IPS-18a (cell line): ENCODE results near the gene SAFB.

Source experiments
- H3K27ac ChIP-seq: one replicate; pipeline ENCODE4 v1.5.1; 2013; ENCODE audit warnings: low read length
- H3K27me3 ChIP-seq: one replicate; pipeline ENCODE4 v1.6.1; 2013; ENCODE audit warnings: mild to moderate bottlenecking, low read length; ENCODE audit not compliant: control insufficient read depth, insufficient read depth
- H3K36me3 ChIP-seq: one replicate; pipeline ENCODE4 v1.6.1; 2013; ENCODE audit warnings: low read depth, low read length; ENCODE audit not compliant: control insufficient read depth
- H3K4me1 ChIP-seq: one replicate; pipeline ENCODE4 v1.6.1; 2013; ENCODE audit warnings: low read depth, low read length; ENCODE audit not compliant: control insufficient read depth
- H3K4me3 ChIP-seq: one replicate; pipeline ENCODE4 v1.5.1; 2013; ENCODE audit warnings: low read length
- H3K9ac ChIP-seq: one replicate; pipeline ENCODE4 v1.6.1; 2013; ENCODE audit warnings: mild to moderate bottlenecking, low read length, moderate library complexity
- H3K9me3 ChIP-seq: one replicate; pipeline ENCODE4 v1.6.1; 2013; ENCODE audit warnings: low read depth, low read length; ENCODE audit not compliant: control insufficient read depth

Gene SAFB

GRCh38 chr19:5654931-5655330 lies 32.0 kb downstream of the SAFB start:
- Histone ChIP-seq H3K27ac (no peak overlapping the region), H3K4me1 (no peaks in the 10 kb centered on the region), H3K27me3 (no peaks in the 10 kb centered on the region), H3K36me3 (peaks cover 86% of the 10 kb centered on the region), H3K9me3 (no peaks in the 10 kb centered on the region), H3K4me3 (no peak overlapping the region), H3K9ac (no peak overlapping the region)

DNA sequence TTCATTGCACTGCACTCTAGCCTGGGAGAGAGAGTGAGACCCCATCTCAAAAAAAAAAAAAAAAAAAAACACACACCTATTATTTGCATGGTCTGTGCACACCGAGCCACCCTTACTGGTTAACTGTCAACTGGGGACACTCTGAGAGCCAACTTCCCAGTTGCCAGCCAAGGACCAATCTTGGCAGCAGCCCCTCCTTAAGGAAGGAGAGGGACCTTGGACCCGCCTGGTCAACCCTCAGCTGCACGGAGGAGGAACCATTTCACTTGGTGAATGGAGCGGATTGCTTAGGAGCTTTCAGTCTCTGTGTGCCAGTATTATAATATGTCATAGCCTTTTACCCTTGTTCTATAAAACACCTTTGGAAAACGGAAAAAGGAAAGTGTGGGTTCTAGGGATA lies 32.5 kb downstream of the SAFB start:
- Histone ChIP-seq H3K27me3 (no peaks in the 10 kb centered on the region), H3K9ac (no peak overlapping the region), H3K4me3 (no peak overlapping the region), H3K36me3 (peaks cover 86% of the 10 kb centered on the region), H3K27ac (no peak overlapping the region), H3K4me1 (no peaks in the 10 kb centered on the region), H3K9me3 (no peaks in the 10 kb centered on the region)

- H3K9ac ChIP-seq, result no peak overlapping the region
- no peak overlapping the region for H3K4me3 ChIP-seq
- no peaks in the 10 kb centered on the region for H3K9me3 ChIP-seq
- H3K36me3 ChIP-seq, result peaks cover 83% of the 10 kb centered on the region
- no peak overlapping the region for H3K27ac ChIP-seq
- no peaks in the 10 kb centered on the region for H3K4me1 ChIP-seq
- H3K27me3 ChIP-seq, result no peaks in the 10 kb centered on the region
These were observed 38.6 kb downstream of the SAFB start for GRCh38 chr19:5661483-5661882.

- H3K4me1 ChIP-seq, result no peaks in the 10 kb centered on the region
- peaks cover 85% of the 10 kb centered on the region for H3K36me3 ChIP-seq
- no peak overlapping the region for H3K27ac ChIP-seq
- H3K9me3 ChIP-seq, result no peaks in the 10 kb centered on the region
- H3K9ac ChIP-seq, result no peak overlapping the region
- H3K27me3 ChIP-seq, result no peaks in the 10 kb centered on the region
- no peak overlapping the region for H3K4me3 ChIP-seq
These were observed 41.0 kb downstream of the SAFB start for GRCh38 chr19:5663904-5664303.

DNA sequence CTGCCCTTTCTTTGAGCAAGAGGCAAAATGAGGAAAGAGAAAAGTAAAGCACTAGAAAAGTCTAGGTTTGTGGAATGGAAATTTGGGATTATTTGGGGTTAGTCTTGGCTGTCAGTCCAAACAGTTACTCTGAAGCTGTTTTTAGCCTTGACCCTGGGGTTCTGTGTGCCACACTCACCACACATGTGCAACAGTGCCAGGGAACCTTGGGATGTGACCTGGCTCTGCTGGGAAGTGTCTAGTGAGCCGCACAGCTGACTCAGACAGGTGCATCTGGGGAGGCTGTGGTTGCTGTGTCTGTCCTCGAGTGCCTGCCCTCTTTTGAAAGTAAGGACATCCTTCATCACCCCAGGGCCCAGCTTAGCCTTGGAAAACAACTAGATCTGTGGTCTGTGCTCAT lies 41.6 kb downstream of the SAFB start:
- Histone ChIP-seq H3K27ac (no peak overlapping the region), H3K4me1 (no peaks in the 10 kb centered on the region), H3K4me3 (no peak overlapping the region), H3K36me3 (peaks cover 87% of the 10 kb centered on the region), H3K9ac (no peak overlapping the region), H3K27me3 (no peaks in the 10 kb centered on the region), H3K9me3 (no peaks in the 10 kb centered on the region)

- H3K27me3 ChIP-seq, result no peaks in the 10 kb centered on the region
- no peak overlapping the region for H3K4me3 ChIP-seq
- H3K36me3 ChIP-seq, result peaks cover 81% of the 10 kb centered on the region
- no peak overlapping the region for H3K9ac ChIP-seq
- no peaks in the 10 kb centered on the region for H3K4me1 ChIP-seq
- no peaks in the 10 kb centered on the region for H3K9me3 ChIP-seq
- H3K27ac ChIP-seq, result no peak overlapping the region
These were observed 43.1 kb downstream of the SAFB start for GRCh38 chr19:5665781-5666513.

GRCh38 chr19:5666921-5667610 lies 44.2 kb downstream of the SAFB start:
- Histone ChIP-seq H3K9me3 (no peaks in the 10 kb centered on the region), H3K36me3 (peaks cover 70% of the 10 kb centered on the region), H3K9ac (no peak overlapping the region), H3K4me3 (no peak overlapping the region), H3K4me1 (no peaks in the 10 kb centered on the region), H3K27me3 (no peaks in the 10 kb centered on the region), H3K27ac (no peak overlapping the region)

GRCh38 chr19:5667751-5668271 lies 44.9 kb downstream of the SAFB start:
- no peak overlapping the region for H3K27ac ChIP-seq
- H3K27me3 ChIP-seq, result no peaks in the 10 kb centered on the region
- H3K4me1 ChIP-seq, result no peaks in the 10 kb centered on the region
- no peaks in the 10 kb centered on the region for H3K9me3 ChIP-seq
- no peak overlapping the region for H3K9ac ChIP-seq
- no peak overlapping the region for H3K4me3 ChIP-seq
- H3K36me3 ChIP-seq, result peaks cover 67% of the 10 kb centered on the region

DNA sequence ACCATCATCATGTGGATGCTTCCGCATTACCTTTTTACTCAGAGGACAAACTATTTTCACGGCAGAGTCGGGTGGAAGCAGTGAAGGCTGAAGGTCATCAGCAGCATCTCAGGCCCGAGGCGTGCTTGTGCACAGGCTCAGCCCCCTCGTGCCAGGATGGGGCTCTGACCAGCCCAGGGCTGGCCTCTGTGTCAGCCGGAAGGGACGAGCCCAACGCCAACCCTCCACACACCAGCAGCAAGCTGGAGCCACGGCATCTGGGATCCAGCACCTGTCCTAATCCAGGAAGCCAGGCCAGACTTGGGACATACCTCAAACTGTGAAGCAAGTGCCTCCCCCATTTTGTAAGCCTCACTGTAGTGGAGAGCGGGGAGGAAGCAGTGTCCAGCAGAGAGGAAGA lies 46.3 kb downstream of the SAFB start:
- Histone ChIP-seq H3K9ac (no peak overlapping the region), H3K4me1 (no peaks in the 10 kb centered on the region), H3K36me3 (peaks cover 54% of the 10 kb centered on the region), H3K4me3 (no peak overlapping the region), H3K27me3 (no peaks in the 10 kb centered on the region), H3K9me3 (no peaks in the 10 kb centered on the region), H3K27ac (no peak overlapping the region)

- no peak overlapping the region for H3K4me3 ChIP-seq
- no peak overlapping the region for H3K27ac ChIP-seq
- no peaks in the 10 kb centered on the region for H3K27me3 ChIP-seq
- H3K4me1 ChIP-seq, result no peaks in the 10 kb centered on the region
- H3K9ac ChIP-seq, result no peak overlapping the region
- H3K36me3 ChIP-seq, result peaks cover 30% of the 10 kb centered on the region
- H3K9me3 ChIP-seq, result no peaks in the 10 kb centered on the region
These were observed 48.7 kb downstream of the SAFB start for GRCh38 chr19:5671600-5671999.

DNA sequence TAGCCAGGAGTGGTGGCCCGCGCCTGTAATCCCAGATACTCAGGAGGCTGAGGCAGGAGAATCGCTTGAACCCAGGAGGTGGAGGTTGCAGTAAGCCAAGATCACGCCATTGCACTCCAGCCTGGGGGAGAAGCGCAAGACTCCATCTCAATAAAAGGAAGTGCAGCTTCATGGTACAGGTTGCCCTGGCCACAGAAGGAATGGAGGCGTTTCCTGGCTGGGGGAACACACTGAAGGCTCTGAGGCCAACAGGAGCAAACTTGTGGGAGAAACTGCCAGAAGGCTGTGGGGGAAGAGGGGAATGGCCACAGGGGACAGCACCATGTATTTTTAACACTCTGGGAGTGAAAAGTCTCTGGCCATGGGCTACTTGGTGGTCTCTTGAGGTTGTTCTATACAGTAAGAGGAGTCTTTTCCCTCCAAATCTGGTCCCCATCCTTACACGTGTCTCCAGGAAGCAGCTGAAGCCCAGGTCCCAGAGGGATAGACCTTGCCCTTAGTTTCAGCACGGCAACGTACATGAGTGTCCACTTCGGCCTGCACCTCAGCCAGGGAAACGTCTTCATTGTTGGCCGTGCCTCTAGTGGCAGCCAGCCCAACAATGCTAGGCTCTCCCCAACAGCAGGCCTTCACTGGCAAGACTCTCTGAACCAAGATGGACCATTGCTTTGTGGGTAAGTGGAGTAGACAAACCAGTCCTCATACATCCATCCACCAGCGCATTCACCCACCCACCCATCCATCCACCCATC lies 50.0 kb downstream of the SAFB start:
- H3K9ac ChIP-seq, result no peak overlapping the region
- H3K9me3 ChIP-seq, result no peaks in the 10 kb centered on the region
- H3K27me3 ChIP-seq, result no peaks in the 10 kb centered on the region
- H3K27ac ChIP-seq, result no peak overlapping the region
- H3K4me3 ChIP-seq, result no peak overlapping the region
- peaks cover 18% of the 10 kb centered on the region for H3K36me3 ChIP-seq
- no peaks in the 10 kb centered on the region for H3K4me1 ChIP-seq
